SK-N-DZ (cell line): ENCODE data around the gene TUBB2A.
"Not testable (repeated sequence)": the region's sequence is repeated elsewhere in the genome, so short reads cannot be mapped to it uniquely, and the experiment has no call there.

ENCODE experiments used
- DNase-seq: peaks from one replicate; pipeline ENCODE4 v3.0.0-alpha.2; 2015; ENCODE audit warnings: low spot score

Gene TUBB2A

DNA sequence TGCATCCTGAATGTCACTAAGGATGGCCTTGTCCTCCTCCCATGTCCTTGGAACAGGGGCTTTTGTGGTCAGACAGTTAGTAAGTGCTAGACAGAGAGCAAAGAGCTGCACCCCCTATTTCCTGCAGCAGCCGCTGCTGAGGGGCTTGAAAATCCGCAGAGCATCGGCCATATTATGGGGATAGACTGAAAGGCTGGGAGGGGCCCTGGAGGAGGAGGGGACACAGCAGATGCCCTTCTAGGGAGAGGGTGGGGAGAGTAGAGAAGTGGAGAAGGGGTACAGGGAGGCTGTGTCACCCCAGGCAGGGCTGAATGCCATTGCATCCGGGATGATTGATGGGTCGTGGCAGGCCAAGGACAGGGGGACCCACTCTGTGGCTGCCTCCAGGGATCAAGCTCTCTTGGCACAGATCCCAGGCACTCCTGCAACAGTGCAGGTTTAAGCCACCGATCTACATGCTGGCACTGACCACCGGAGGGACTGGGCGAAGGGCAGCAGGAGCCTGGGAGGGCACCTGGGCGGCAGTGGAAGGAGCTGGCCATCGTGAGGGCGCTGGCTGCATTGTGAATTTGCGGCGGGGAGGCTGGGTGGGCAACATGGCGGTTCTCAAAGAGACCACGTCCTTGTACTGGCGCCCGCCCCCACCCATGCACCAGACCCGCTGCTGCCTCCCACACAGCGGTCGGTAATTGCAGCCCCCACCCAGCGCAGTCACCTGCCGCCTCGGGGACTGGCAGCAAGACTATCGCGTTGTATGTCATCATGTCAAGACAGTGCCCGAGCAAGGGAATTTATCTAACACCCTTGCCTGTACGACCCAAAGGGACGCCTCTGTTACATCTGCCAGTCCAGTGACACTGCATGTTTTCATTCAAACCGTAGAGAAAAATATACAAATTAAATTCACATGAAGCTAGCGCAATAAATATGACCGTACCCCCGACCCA, 887 bp downstream of the TUBB2A start:
- DNase-seq = not testable (repeated sequence)

DNA sequence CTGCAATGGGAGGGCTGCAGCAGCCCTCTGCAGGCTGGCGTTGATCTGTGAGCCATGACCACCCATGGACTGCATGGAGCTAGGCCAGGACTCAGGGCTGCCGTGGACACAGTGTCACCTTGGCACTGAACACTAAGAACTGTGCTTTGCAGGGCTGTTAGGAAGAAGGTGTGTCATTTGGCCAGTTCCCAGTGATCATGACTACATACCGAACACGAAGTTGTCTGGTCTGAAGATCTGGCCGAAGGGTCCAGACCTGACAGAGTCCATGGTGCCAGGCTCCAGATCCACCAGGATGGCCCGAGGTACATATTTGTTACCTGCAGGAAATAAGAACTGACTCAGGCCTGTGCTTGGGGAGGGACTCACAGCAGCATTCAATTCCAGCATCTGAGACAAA, 1.9 kb downstream of the TUBB2A start:
- not testable (repeated sequence) for DNase-seq

- no peak for DNase-seq
Measured at GRCh38 chr6:3152689-3153088, 4.7 kb downstream of the TUBB2A start.

GRCh38 chr6:3151691-3152090, 5.7 kb downstream of the TUBB2A start:
- no peak for DNase-seq

DNA sequence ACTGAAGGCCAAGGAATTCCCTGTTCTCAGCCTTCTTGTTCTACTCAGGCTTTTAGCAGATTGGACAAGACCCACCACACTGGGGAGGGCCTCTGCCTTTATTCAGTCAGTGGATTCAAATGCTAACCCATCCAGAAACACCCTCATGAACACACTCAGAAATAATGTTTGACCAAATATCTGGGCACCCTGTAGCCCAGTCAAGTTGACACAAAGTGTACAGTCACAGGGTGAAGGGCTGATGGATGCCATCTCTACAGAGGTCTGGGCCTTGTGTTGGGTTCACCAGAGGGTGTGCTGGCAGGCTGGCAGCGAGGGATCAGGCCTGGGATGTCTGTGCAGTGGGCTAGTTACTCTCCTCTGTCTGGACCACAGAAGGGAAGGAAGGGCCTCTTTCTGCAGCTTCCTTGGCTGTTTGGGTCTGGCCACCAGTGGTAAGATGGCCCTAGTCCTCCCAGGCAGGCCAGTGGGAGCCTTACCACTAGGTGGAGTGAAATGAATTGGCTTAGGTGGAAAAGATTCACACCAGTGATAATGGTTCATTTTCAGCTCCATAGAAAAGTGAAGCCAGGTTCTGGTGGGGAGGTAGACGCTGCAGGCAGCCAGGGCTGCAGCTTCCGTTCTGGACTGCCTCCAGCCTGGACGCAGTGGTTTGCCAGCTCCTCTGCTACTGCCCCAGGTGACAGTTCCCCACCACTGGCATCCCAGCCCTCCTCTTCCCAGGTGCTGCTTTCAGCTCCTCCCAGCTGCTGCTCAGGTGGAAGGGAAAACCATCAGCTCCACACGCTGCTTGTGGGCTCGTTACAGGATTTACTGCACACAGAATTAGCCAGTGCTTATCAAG, 9.2 kb downstream of the TUBB2A start:
- no peak for DNase-seq

- DNase-seq = no peak
Measured at GRCh38 chr6:3144571-3144970, 12.8 kb downstream of the TUBB2A start.

GRCh38 chr6:3143158-3143557, 14.2 kb downstream of the TUBB2A start:
- DNase-seq = no peak

- no peak for DNase-seq
Measured at GRCh38 chr6:3142536-3142935, 14.8 kb downstream of the TUBB2A start.

DNA sequence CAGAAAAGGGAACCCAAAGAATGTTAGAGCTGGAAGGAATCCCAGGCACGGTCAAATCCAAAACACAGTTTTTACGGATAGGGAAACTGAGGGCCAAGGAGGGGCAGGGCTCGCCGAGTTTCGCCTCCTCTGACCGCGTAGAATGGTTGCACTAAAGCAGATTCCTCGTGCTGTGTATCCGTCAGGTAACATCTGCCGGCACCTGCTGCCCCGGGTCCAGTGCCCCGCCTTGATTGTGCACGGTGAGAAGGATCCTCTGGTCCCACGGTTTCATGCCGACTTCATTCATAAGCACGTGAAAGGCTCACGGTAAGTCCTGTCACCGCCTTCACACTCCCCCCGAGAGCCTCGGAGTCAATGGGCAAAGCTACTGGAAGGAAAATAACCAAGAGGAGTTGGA, 17.1 kb downstream of the TUBB2A start:
- DNase-seq = no peak

- DNase-seq = no peak
Measured at GRCh38 chr6:3139090-3139903, 18.0 kb downstream of the TUBB2A start.

- no peak for DNase-seq
Measured at GRCh38 chr6:3138341-3138740, 19.0 kb downstream of the TUBB2A start.

- not testable (repeated sequence) for DNase-seq
Measured at GRCh38 chr6:3137873-3138272, 19.5 kb downstream of the TUBB2A start.

GRCh38 chr6:3137057-3137777, 20.1 kb downstream of the TUBB2A start:
- DNase-seq = no peak

DNA sequence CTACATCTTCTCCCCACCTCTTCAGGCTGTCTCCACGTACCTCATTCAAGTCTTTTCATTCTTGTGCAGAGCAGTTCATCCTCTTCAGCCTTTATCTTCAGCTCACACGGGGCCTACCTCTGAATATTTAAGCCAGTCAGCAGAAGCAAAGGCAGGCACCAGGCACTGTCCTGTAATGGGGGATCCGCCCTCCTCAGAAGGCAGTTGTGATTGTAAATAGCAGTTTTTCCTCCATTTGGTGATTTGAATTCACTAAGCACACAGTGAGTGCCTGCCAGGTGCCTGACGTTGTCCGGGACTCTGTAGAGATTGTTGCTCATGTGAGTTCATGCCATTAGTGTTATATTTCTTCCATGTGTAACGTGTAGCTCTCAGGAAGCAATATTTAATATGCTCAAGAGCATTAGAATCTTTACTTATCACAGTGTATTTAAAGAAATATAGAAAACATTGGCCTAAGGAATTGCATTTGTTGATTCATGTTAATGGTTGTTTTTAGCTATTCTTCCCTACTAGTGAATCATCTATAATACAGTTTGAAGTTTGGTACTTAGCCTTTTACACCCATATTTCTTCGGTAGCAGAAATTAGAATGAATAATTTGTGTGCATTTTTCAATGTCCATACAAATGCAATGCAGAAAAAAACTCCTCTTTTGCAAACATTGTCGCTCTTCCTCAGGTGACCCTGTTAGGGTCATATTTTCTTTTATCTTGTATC, 20.9 kb downstream of the TUBB2A start:
- DNase-seq = no peak

DNA sequence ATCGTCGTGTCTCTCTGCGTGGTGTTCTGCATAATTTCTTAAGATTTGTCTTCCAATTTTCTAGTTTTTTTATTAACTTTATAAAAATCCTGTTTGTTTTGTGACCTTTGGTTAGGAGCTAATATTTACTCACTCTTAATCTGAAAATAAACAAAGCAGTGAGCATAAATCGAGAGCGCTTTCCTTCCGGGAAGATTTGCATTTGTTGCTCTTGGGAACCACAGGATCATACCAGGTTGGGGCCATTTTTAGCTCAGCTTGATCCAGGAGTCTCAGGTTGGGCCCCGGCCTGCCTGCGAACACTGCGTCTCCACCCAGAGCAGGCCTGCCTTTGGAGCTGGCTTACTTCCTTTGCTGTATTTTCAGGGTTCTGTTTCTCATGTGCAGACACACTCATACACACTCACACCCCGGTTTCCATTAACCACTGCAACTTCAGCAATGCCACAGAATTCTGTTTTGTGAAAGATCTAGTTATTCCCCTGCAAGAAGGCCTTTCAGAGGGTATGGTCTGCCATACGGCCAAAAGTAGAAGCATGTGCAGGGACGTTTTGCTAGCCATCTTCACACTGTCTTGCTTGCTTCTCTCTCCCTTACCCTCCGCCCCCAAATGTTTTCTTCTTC, 21.6 kb downstream of the TUBB2A start:
- no peak for DNase-seq

DNA sequence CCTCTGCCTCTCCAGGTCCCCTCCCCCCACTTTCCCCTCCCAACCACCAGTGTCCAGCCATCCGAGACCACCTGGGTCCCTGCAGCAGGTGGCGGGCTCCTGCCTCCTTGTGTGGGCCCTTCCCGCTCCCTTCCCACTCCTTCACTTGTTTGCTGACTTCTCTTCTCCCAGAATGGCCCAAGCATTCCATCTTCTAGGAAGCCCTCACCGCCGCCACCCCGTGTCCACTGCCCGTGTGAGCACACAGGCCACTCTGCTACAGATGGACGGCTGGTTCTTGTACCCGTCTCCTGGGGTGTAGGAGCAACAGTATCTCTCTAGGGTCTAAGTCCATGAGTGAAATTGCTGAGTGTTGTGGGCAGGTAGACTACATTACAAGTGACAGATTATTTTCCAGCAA, 23.8 kb downstream of the TUBB2A start:
- DNase-seq = no peak

GRCh38 chr6:3131695-3132094, 25.6 kb downstream of the TUBB2A start:
- no peak for DNase-seq

- DNase-seq = no peak
Measured at GRCh38 chr6:3128356-3129108, 28.8 kb downstream of the TUBB2A start.

GRCh38 chr6:3125815-3126214, 31.5 kb downstream of the TUBB2A start:
- no peak for DNase-seq
